ENCODE results near the gene HELZ. TPM values are rescaled to one million over a fixed set of nuclear protein-coding genes. Genes with fewer than 3 reads are reported as not detected.

The HELZ gene
- total RNA-seq, 1 donor from 2014 or later, result 39.1 TPM

DNA sequence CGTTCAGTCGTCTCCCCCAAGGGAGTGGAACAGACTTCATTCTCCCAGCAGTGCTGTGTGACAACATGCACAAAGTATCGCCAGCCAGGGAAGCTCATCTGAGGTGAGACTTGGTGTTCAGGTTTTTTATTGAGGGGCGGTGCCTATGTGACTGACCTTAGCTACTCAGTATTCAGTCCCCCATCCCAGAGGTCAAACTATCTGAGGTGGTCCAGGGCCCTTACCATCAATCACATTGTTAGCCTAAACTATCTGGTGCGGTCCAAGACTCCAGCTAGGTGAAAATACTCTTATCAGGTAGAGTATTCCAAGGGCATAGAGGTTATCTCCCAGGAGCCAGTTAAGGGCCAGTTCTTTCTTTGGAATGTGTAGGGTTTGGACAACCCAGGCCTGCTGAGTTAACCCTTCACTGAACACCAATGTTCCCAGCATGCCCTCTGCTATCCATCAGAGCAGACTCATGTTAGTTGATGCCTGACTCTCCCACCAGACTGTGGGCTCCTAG lies 206.1 kb downstream of the HELZ start:
- Mint-ChIP-seq H3K9me3 (peaks cover 11% of the 10 kb centered on the region), H3K4me1 (no peaks in the 10 kb centered on the region), H3K4me3 (no peak overlapping the region), H3K36me3 (ENCODE audit: low read depth) (peaks cover 5% of the 10 kb centered on the region), H3K27me3 (ENCODE audit: low read depth) (no peaks in the 10 kb centered on the region), H3K27ac (ENCODE audit: unreplicated experiment) (no peak overlapping the region)
- DNase-seq (ENCODE audit: low read depth, low spot score), result no peak
- TF ChIP-seq, protein P1, sequence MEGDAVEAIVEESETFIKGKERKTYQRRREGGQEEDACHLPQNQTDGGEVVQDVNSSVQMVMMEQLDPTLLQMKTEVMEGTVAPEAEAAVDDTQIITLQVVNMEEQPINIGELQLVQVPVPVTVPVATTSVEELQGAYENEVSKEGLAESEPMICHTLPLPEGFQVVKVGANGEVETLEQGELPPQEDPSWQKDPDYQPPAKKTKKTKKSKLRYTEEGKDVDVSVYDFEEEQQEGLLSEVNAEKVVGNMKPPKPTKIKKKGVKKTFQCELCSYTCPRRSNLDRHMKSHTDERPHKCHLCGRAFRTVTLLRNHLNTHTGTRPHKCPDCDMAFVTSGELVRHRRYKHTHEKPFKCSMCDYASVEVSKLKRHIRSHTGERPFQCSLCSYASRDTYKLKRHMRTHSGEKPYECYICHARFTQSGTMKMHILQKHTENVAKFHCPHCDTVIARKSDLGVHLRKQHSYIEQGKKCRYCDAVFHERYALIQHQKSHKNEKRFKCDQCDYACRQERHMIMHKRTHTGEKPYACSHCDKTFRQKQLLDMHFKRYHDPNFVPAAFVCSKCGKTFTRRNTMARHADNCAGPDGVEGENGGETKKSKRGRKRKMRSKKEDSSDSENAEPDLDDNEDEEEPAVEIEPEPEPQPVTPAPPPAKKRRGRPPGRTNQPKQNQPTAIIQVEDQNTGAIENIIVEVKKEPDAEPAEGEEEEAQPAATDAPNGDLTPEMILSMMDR (conservative IDR thresholded peaks at IDR 0.05), result no peak

DNA sequence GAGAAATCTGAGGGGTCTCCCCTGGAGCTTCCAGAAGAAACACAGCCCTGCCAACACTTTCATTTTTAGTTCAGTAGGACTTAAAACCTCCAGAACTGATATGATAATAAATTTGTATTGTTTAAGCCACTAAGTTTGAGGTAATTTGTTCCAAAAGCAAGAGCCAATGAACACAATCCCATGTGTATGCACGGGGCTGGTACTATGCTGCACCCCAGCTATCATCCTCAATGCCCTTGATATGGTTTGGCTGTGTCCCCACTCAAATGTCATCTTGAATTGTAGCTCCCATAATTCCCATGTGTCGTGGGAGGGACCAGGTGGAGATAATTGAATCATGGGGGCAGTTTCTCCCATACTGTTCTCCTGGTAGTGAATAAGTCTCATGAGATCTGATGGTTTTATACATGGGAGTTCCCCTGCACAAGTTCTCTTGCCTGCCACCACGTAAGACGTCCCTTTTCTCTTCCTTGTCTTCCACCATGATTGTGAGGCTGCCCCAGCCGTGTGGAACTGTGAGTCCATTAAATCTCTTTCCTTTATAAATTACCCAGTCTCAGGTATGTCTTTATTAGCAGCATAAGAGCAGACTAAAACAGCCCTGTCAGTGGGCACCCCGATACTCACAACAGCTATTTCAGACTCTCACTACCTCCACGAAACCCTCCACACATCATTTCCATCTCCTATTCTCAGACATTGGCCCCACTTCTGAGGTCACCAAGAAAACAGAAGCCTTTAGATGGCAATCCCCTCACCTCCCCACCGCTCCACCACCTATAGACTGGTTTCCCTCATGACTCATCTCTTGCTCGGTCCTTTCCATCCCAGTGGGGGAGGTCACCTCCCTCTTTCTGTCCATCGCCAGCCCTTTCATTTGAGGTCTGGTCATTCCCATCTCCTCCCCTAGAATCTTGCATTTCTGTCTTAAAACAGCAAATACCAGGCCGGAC lies 209.6 kb downstream of the HELZ start:
- no peak overlapping the region for H3K4me3 Mint-ChIP-seq
- no peaks in the 10 kb centered on the region for H3K27me3 Mint-ChIP-seq (ENCODE audit: low read depth)
- DNase-seq (ENCODE audit: low read depth, low spot score), result no peak
- no peak overlapping the region for H3K27ac Mint-ChIP-seq (ENCODE audit: unreplicated experiment)
- peaks cover 11% of the 10 kb centered on the region for H3K9me3 Mint-ChIP-seq
- H3K36me3 Mint-ChIP-seq (ENCODE audit: low read depth), result peaks cover 8% of the 10 kb centered on the region
- peaks cover 1% of the 10 kb centered on the region for H3K4me1 Mint-ChIP-seq
- TF ChIP-seq, protein P1 (conservative IDR thresholded peaks at IDR 0.05), result no peak

DNA sequence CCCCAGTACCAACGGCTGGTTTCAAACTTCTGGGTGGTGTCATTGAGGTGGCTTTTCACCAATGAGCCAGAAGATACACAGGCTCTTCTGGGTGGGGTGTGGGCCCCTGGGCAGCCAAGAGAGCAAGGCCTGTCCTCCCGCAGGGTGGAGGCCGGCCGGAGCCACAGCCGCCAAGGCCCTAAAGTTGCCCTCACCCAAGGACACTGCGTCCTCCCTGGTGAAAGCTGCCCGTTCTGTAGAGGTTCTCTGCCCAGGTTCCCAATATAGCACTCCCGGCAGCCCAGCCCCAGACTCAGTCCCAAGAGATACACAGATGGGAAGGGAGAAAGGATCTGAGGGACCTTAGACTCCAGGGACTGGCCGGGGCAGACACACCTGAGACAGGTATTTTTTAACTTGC lies 211.4 kb downstream of the HELZ start:
- H3K27ac Mint-ChIP-seq (ENCODE audit: unreplicated experiment), result no peak overlapping the region
- no peak overlapping the region for H3K4me3 Mint-ChIP-seq
- peaks cover 13% of the 10 kb centered on the region for H3K36me3 Mint-ChIP-seq (ENCODE audit: low read depth)
- peaks cover 11% of the 10 kb centered on the region for H3K9me3 Mint-ChIP-seq
- no peaks in the 10 kb centered on the region for H3K27me3 Mint-ChIP-seq (ENCODE audit: low read depth)
- no peak for DNase-seq (ENCODE audit: low read depth, low spot score)
- TF ChIP-seq, protein P1 (conservative IDR thresholded peaks at IDR 0.05), result no peak
- H3K4me1 Mint-ChIP-seq, result peaks cover 9% of the 10 kb centered on the region

DNA sequence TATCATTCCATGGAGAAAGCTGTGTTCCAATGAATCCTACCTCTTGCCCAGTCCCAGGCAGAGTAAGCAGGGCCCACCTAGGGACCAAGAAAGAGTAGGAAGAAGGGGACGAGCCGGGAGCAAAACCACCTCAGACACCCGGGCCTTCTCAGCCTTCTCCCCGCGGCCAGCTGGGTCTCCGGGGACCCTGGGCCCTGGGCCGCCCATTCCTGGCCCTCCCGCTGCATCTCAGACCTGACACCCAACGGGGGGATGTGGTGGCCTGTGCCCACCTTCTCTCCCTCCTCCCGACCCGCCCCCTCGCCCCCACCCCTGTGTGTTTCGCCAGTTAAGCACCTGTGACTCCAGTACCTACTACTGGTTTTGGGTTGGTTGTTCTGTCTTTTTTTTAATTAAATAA lies 212.0 kb downstream of the HELZ start:
- no peak overlapping the region for H3K27ac Mint-ChIP-seq (ENCODE audit: unreplicated experiment)
- H3K4me1 Mint-ChIP-seq, result peaks cover 9% of the 10 kb centered on the region
- no peak for DNase-seq (ENCODE audit: low read depth, low spot score)
- H3K9me3 Mint-ChIP-seq, result peaks cover 11% of the 10 kb centered on the region
- no peaks in the 10 kb centered on the region for H3K27me3 Mint-ChIP-seq (ENCODE audit: low read depth)
- TF ChIP-seq, protein P1 (conservative IDR thresholded peaks at IDR 0.05), result no peak
- no peak overlapping the region for H3K4me3 Mint-ChIP-seq
- peaks cover 13% of the 10 kb centered on the region for H3K36me3 Mint-ChIP-seq (ENCODE audit: low read depth)

DNA sequence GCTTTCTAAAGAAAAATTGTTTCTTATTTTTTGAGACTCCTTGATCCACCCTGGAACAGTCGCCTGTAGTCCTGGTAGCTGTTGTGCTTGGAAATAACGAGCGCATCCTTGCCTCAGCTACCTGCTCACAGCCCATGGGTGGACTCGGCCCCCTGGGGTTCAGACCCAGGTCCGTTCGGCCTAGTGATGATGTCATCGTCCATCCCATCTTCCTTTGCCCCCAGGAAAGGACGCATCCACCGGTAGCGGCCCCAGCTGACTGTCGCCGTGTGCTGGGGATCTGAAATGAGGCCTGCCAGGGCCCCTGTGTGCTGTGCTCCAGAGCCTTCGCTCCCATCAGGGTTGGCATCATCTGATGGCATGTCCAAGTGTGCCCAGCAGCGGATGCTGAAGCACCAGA lies 212.6 kb downstream of the HELZ start:
- Mint-ChIP-seq H3K4me1 (peaks cover 9% of the 10 kb centered on the region), H3K27me3 (ENCODE audit: low read depth) (no peaks in the 10 kb centered on the region), H3K4me3 (no peak overlapping the region), H3K9me3 (peaks cover 11% of the 10 kb centered on the region), H3K27ac (ENCODE audit: unreplicated experiment) (no peak overlapping the region), H3K36me3 (ENCODE audit: low read depth) (peaks cover 13% of the 10 kb centered on the region)
- no peak for DNase-seq (ENCODE audit: low read depth, low spot score)
- TF ChIP-seq, protein P1 (conservative IDR thresholded peaks at IDR 0.05), result no peak
